ENCODE data around the gene ROR1. TPM values are rescaled to one million over a fixed set of nuclear protein-coding genes. Genes with fewer than 3 reads are reported as not detected.

ROR1 gene
- total and polyA plus RNA-seq, 9 of the 15 experiments (the other 6 are each of a cell fraction or from before 2014, with no cell fraction given) = 0.02 TPM; not detected in 8

- BruUV-seq (replicated peaks) = no TSS peak
- Histone ChIP-seq H3K9ac (ENCODE audit: insufficient read depth in 1 of 2, low read depth in 2 of 2, low read length in 2 of 2) (no peak overlapping the region), H3K27me3 (ENCODE audit: control insufficient read depth in 2 of 2, insufficient read depth in 2 of 2, low read length in 2 of 2) (peaks cover 0 to 11% of the 10 kb centered on the region in 2 experiments; a peak in 2 of 5 replicates), H3K4me2 (ENCODE audit: insufficient read depth, low read length) (no peak overlapping the region), H3K9me1 (ENCODE audit: control insufficient read depth, insufficient read depth, low read length) (no peaks in the 10 kb centered on the region), H2AFZ (ENCODE audit: low read depth, low read length) (no peak overlapping the region), H3K36me3 (ENCODE audit: control insufficient read depth, insufficient read depth, low read length) (no peaks in the 10 kb centered on the region), H3K4me1 (replicated peaks in 1 of 2; ENCODE audit: control insufficient read depth in 2 of 2, insufficient read depth in 2 of 2, low read length in 2 of 2) (no peaks in the 10 kb centered on the region), H3K27ac (ENCODE audit: extremely low read depth, low read depth, low read length) (no peak overlapping the region), H3K4me3 (no peak overlapping the region), H4K20me1 (replicated peaks; ENCODE audit: control insufficient read depth, insufficient read depth, low read length) (no peaks in the 10 kb centered on the region), H3K9me3 (replicated peaks; ENCODE audit: control insufficient read depth, insufficient read depth, low read depth, low read length) (no peaks in the 10 kb centered on the region), H3K79me2 (ENCODE audit: control insufficient read depth, insufficient read depth, low read length) (no peaks in the 10 kb centered on the region)
- in situ Hi-C loops (cut with MboI) (no loop called here), intact Hi-C loops (cut with micrococcal nuclease) (no loop called here)
- DNase-seq (ENCODE audit: extremely low read depth in 1 of 4, low spot score in 3 of 4) (no peak), ATAC-seq (no peak), FAIRE-seq (no peak)
- WGBS (ENCODE audit: insufficient coverage, low coverage, missing lambda C conversion rate) = 2% methylated on average over 4 of the region's 4 CpGs
- TF ChIP-seq ZNF175 (CRISPR knock-in tag; IDR thresholded peaks at IDR 0.05; ENCODE audit: low read depth) = no peak
- no peak for TF ChIP-seq SNIP1 (IDR thresholded peaks at IDR 0.05; ENCODE audit: low read depth)
- TF ChIP-seq, protein P1, sequence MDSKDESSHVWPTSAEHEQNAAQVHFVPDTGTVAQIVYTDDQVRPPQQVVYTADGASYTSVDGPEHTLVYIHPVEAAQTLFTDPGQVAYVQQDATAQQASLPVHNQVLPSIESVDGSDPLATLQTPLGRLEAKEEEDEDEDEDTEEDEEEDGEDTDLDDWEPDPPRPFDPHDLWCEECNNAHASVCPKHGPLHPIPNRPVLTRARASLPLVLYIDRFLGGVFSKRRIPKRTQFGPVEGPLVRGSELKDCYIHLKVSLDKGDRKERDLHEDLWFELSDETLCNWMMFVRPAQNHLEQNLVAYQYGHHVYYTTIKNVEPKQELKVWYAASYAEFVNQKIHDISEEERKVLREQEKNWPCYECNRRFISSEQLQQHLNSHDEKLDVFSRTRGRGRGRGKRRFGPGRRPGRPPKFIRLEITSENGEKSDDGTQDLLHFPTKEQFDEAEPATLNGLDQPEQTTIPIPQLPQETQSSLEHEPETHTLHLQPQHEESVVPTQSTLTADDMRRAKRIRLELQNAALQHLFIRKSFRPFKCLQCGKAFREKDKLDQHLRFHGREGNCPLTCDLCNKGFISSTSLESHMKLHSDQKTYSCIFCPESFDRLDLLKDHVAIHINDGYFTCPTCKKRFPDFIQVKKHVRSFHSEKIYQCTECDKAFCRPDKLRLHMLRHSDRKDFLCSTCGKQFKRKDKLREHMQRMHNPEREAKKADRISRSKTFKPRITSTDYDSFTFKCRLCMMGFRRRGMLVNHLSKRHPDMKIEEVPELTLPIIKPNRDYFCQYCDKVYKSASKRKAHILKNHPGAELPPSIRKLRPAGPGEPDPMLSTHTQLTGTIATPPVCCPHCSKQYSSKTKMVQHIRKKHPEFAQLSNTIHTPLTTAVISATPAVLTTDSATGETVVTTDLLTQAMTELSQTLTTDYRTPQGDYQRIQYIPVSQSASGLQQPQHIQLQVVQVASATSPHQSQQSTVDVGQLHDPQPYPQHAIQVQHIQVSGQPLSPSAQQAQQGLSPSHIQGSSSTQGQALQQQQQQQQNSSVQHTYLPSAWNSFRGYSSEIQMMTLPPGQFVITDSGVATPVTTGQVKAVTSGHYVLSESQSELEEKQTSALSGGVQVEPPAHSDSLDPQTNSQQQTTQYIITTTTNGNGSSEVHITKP (IDR thresholded peaks at IDR 0.05; ENCODE audit: partially characterized antibody) = no peak
- TF ChIP-seq ZBED1 (IDR thresholded peaks at IDR 0.05) = no peak
- TF ChIP-seq ZNF717 (CRISPR knock-in tag; IDR thresholded peaks at IDR 0.05) = no peak
- no peak for TF ChIP-seq IFI16 (CRISPR knock-in tag; IDR thresholded peaks at IDR 0.05)
- TF ChIP-seq LEF1 (IDR thresholded peaks at IDR 0.05) = no peak
- no peak for TF ChIP-seq ZNF134 (CRISPR knock-in tag; conservative IDR thresholded peaks at IDR 0.05)
- no peak for TF ChIP-seq SPI1 (IDR thresholded peaks at IDR 0.05; ENCODE audit: borderline replicate concordance, low read depth, low read length)
- no peak for TF ChIP-seq TAF9B (IDR thresholded peaks at IDR 0.05; ENCODE audit: partially characterized antibody)
- ChIA-PET CTCF (ENCODE audit: low intra/inter-chr PET ratio) (no interaction called here), POLR2A (no interaction called here)
Measured at GRCh38 chr1:63848733-63849132, 74.9 kb downstream of the ROR1 start.
